Neural cell (in vitro differentiated cells): ENCODE results near the gene GPR78.

Source experiments
- EP300 ChIP-seq: fragments of 450-650 bp; conservative IDR thresholded peaks from 2 replicates; pipeline ENCODE4 v1.6.1; 2014; ENCODE audit warnings: antibody characterized with exemption, mild to moderate bottlenecking, moderate library complexity; ENCODE audit not compliant: poor library complexity, severe bottlenecking
- EZH2 ChIP-seq: fragments of 200-600, 300-800 bp; shearing (Covaris generic), sonication (generic); IDR thresholded peaks from 2 replicates; pipeline ENCODE4 v1.6.1; 2014; ENCODE audit warnings: antibody characterized with exemption, low read length, borderline replicate concordance, mild to moderate bottlenecking; ENCODE audit not compliant: insufficient read depth, poor library complexity, severe bottlenecking
- TF ChIP-seq, protein P1 (sequence below): IDR thresholded peaks from 2 replicates; pipeline ENCODE4 v1.6.1; 2012; ENCODE audit warnings: borderline replicate concordance
- TF ChIP-seq, protein P2 (sequence below): fragments of 450-650 bp; IDR thresholded peaks from 2 replicates; pipeline ENCODE4 v1.5.1; 2014; ENCODE audit warnings: antibody characterized with exemption, mild to moderate bottlenecking, moderate library complexity; ENCODE audit not compliant: poor library complexity, severe bottlenecking

DNA sequence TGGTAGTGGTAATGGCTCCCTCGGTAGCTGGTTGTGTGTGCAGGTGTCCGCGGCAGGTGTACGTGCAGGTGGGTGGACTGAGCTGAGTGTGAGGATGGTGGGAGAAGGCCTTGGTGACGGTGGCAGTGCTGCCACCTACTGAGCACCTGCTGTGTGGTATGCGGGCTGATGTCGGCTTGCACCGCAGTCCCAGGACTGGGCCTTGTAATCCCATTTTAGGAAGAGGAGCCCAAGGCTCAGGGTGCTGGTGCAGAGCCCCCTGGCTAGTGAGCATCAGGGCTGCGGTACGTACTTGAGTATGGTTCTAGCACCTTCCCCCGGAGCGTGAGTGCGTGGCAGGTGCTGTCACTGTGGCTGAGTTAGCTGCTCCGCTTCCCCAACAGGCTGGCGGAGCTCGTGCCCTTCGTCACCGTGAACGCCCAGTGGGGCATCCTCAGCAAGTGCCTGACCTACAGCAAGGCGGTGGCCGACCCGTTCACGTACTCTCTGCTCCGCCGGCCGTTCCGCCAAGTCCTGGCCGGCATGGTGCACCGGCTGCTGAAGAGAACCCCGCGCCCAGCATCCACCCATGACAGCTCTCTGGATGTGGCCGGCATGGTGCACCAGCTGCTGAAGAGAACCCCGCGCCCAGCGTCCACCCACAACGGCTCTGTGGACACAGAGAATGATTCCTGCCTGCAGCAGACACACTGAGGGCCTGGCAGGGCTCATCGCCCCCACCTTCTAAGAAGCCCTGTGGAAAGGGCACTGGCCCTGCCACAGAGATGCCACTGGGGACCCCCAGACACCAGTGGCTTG is 6.7 kb downstream of the GPR78 start:
- TF ChIP-seq, protein P1, sequence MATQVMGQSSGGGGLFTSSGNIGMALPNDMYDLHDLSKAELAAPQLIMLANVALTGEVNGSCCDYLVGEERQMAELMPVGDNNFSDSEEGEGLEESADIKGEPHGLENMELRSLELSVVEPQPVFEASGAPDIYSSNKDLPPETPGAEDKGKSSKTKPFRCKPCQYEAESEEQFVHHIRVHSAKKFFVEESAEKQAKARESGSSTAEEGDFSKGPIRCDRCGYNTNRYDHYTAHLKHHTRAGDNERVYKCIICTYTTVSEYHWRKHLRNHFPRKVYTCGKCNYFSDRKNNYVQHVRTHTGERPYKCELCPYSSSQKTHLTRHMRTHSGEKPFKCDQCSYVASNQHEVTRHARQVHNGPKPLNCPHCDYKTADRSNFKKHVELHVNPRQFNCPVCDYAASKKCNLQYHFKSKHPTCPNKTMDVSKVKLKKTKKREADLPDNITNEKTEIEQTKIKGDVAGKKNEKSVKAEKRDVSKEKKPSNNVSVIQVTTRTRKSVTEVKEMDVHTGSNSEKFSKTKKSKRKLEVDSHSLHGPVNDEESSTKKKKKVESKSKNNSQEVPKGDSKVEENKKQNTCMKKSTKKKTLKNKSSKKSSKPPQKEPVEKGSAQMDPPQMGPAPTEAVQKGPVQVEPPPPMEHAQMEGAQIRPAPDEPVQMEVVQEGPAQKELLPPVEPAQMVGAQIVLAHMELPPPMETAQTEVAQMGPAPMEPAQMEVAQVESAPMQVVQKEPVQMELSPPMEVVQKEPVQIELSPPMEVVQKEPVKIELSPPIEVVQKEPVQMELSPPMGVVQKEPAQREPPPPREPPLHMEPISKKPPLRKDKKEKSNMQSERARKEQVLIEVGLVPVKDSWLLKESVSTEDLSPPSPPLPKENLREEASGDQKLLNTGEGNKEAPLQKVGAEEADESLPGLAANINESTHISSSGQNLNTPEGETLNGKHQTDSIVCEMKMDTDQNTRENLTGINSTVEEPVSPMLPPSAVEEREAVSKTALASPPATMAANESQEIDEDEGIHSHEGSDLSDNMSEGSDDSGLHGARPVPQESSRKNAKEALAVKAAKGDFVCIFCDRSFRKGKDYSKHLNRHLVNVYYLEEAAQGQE, result no peak
- TF ChIP-seq, protein P2, sequence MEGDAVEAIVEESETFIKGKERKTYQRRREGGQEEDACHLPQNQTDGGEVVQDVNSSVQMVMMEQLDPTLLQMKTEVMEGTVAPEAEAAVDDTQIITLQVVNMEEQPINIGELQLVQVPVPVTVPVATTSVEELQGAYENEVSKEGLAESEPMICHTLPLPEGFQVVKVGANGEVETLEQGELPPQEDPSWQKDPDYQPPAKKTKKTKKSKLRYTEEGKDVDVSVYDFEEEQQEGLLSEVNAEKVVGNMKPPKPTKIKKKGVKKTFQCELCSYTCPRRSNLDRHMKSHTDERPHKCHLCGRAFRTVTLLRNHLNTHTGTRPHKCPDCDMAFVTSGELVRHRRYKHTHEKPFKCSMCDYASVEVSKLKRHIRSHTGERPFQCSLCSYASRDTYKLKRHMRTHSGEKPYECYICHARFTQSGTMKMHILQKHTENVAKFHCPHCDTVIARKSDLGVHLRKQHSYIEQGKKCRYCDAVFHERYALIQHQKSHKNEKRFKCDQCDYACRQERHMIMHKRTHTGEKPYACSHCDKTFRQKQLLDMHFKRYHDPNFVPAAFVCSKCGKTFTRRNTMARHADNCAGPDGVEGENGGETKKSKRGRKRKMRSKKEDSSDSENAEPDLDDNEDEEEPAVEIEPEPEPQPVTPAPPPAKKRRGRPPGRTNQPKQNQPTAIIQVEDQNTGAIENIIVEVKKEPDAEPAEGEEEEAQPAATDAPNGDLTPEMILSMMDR, result no peak
- TF ChIP-seq EP300 (no peak), EZH2 (no peak)
